ENCODE results near the gene IQGAP3.
"Not testable (repeated sequence)": the region's sequence is repeated elsewhere in the genome, so short reads cannot be mapped to it uniquely, and the experiment has no call there.

Gene IQGAP3

DNA sequence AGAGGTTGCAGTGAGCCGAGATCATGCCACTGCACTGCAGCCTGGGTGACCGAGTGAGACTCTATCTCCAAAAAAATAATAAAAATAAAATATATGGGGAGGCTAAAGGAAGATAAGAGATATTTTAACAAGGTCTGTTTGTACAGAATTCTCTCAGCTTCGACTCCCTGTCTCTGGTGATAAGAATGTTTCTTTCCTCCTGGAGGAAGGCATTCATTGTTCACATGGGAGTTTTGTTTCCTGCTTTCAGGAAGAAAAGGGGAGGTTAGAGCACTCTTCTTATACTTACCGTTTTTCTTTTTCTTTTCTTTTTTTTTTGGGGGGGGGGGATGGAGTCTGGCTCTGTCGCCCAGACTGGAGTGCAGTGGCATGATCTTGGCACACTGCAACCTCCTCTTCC, 17.2 kb upstream of the IQGAP3 start:
- TF ChIP-seq, protein P1, sequence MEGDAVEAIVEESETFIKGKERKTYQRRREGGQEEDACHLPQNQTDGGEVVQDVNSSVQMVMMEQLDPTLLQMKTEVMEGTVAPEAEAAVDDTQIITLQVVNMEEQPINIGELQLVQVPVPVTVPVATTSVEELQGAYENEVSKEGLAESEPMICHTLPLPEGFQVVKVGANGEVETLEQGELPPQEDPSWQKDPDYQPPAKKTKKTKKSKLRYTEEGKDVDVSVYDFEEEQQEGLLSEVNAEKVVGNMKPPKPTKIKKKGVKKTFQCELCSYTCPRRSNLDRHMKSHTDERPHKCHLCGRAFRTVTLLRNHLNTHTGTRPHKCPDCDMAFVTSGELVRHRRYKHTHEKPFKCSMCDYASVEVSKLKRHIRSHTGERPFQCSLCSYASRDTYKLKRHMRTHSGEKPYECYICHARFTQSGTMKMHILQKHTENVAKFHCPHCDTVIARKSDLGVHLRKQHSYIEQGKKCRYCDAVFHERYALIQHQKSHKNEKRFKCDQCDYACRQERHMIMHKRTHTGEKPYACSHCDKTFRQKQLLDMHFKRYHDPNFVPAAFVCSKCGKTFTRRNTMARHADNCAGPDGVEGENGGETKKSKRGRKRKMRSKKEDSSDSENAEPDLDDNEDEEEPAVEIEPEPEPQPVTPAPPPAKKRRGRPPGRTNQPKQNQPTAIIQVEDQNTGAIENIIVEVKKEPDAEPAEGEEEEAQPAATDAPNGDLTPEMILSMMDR (conservative IDR thresholded peaks at IDR 0.05; ENCODE audit: low read depth, low read length) = no peak
- DNase-seq (ENCODE audit: low read depth) = no peak
- no peak overlapping the region for H3K4me3 ChIP-seq (ENCODE audit: low read length)

GRCh38 chr1:156587927-156588326, 15.6 kb upstream of the IQGAP3 start:
- H3K4me3 ChIP-seq (ENCODE audit: low read length); DNase-seq (ENCODE audit: low read depth): not testable (repeated sequence)

DNA sequence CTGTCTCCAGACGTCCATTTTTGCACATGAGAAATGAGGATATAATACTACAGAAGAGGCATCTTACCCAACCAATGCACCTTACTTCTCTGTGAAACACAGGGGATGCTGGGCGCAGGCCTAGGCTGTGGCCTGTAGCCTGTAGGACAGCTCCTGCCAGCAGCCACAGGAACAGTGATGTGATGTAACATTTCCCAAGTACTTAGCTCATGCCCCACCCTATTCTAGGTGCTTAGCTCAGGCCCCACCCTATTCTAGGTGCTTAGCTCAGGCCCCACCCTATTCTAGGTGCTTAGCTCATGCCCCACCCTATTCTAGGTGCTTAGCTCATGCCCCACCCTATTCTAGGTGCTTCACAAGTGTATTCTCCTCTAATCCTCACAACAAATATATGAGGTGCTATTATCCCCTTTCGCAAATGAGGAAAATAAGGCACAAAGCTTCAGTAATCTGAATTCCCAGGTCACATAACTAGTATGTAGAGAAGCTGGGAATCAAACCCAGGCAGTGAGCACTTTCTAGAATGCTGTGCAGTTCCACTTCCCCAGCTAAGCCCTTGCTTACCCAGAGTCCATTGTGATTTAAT, 14.6 kb upstream of the IQGAP3 start:
- TF ChIP-seq, protein P1 (conservative IDR thresholded peaks at IDR 0.05; ENCODE audit: low read depth, low read length) = no peak
- no peak for DNase-seq (ENCODE audit: low read depth)
- no peak overlapping the region for H3K4me3 ChIP-seq (ENCODE audit: low read length)

GRCh38 chr1:156586323-156586722, 14.0 kb upstream of the IQGAP3 start:
- TF ChIP-seq, protein P1 (conservative IDR thresholded peaks at IDR 0.05; ENCODE audit: low read depth, low read length) = no peak
- H3K4me3 ChIP-seq (ENCODE audit: low read length) = no peak overlapping the region
- no peak for DNase-seq (ENCODE audit: low read depth)

GRCh38 chr1:156584813-156585212, 12.4 kb upstream of the IQGAP3 start:
- DNase-seq (ENCODE audit: low read depth) = no peak
- no peak overlapping the region for H3K4me3 ChIP-seq (ENCODE audit: low read length)
- TF ChIP-seq, protein P1 (conservative IDR thresholded peaks at IDR 0.05; ENCODE audit: low read depth, low read length) = peak; percentile 60

GRCh38 chr1:156583821-156584622, 11.7 kb upstream of the IQGAP3 start:
- DNase-seq (ENCODE audit: low read depth) = no peak
- no peak overlapping the region for H3K4me3 ChIP-seq (ENCODE audit: low read length)
- TF ChIP-seq, protein P1 (conservative IDR thresholded peaks at IDR 0.05; ENCODE audit: low read depth, low read length) = peak; percentile 96

DNA sequence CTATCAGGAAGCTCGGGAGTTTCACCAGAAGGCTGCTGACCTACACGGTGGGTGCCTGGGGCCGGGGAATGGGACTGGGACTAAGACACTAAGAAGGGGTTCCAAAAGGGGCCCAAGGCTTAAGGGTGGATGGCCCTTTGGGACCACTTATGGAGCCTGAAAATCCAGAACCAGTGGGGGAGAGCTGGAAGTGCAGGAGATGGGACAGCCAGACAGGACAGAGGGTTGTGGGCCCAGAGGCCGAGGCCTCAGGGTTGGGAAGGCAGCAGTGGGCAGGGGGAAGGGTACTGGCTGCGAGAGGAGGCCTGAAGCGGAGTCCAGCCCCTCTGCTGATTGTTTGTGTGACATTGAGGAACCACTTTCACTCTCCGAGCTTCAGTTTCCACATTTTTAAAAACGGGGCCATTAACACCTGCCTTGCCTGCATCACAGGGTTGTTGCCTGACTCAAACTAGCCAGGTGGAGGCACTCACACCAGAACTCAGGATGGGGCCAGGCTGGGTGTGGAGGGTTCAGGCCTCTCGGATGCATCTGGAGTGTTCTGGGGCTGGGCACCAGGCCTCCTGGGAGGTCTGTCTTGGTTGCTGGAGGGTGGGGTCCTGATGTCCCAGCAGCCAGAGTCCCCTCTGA, 10.1 kb upstream of the IQGAP3 start:
- TF ChIP-seq, protein P1 (conservative IDR thresholded peaks at IDR 0.05; ENCODE audit: low read depth, low read length) = no peak
- no peak for DNase-seq (ENCODE audit: low read depth)
- no peak overlapping the region for H3K4me3 ChIP-seq (ENCODE audit: low read length)
